HepG2 (cell line): ENCODE results near the gene UGT1A4. TPM values are rescaled to one million over a fixed set of nuclear protein-coding genes. Genes with fewer than 3 reads are reported as not detected.

Source experiments
- ATAC-seq: fragments of 200-7000 bp; cut with Tn5 transposase; 3 replicates; pipeline ENCODE4 v1.9.1; 2020; ENCODE audit warnings: mild to moderate bottlenecking, moderate library complexity
- BruUV-seq: library from RNA; stranded (reverse); fragments of 400-500 nt; replicated peaks from 2 replicates; lab custom pipeline; 2021; lab: Mats Ljungman, UMichigan
- CTCF ChIA-PET: fragments of 300-600 bp; formaldehyde crosslinking; extraction: SDS; loops from one replicate; lab custom pipeline; 2021; ENCODE audit warnings: low total read pairs, inconsistent platforms, low intra/inter-chr PET ratio; lab: Yijun Ruan, JAX
- POLR2A ChIA-PET: fragments of 350-600 bp; sonication (Branson Sonifier 250); formaldehyde crosslinking; loops from one replicate; lab custom pipeline; 2020; ENCODE audit warnings: antibody characterized with exemption, inconsistent platforms; lab: Yijun Ruan, JAX
- DNase-seq: peaks from one replicate; pipeline ENCODE4 v3.0.0-alpha.2; 2015; ENCODE audit warnings: low spot score
- FAIRE-seq: peaks from 3 replicates; lab custom pipeline; 2011; peaks lifted over from hg19 to GRCh38; lab: Jason Lieb, UNC
- H2AFZ ChIP-seq: one replicate; pipeline ENCODE4 v1.6.1; 2011; ENCODE audit warnings: low read length, inconsistent platforms
- H3K27ac ChIP-seq: fragments of 300-600 bp; 3 replicates; pipeline ENCODE4 v1.8.0; 2011; ENCODE audit warnings: mixed run types, mild to moderate bottlenecking, mixed read lengths, low read length, inconsistent platforms; ENCODE audit not compliant: insufficient read depth; ENCODE audit errors: extremely low read length
- H3K27me3 ChIP-seq, 2 experiments: fragments of 200-600 bp in 1 of 2; 2 replicates in 1 of 2; 3 replicates in 1 of 2; pipeline versions ENCODE4 v1.6.0 to v1.8.0; 2011; ENCODE audit warnings: low read length in 2 of 2, mild to moderate bottlenecking in 2 of 2, moderate library complexity in 2 of 2, inconsistent platforms in 1 of 2; ENCODE audit not compliant: insufficient read depth in 2 of 2, control insufficient read depth in 1 of 2
- H3K36me3 ChIP-seq, 2 experiments: fragments of 200-600 bp in 1 of 2; replicated peaks in 1 of 2; 2 replicates in 1 of 2; 3 replicates in 1 of 2; pipeline versions ENCODE4 v1.5.1 to v1.8.0; 2011; ENCODE audit warnings: low read length in 2 of 2, inconsistent platforms in 1 of 2; ENCODE audit not compliant: insufficient read depth in 2 of 2, control insufficient read depth in 1 of 2
- H3K4me1 ChIP-seq: 2 replicates; pipeline ENCODE4 v1.5.1; 2012; ENCODE audit warnings: low read length, inconsistent platforms; ENCODE audit not compliant: insufficient read depth
- H3K4me2 ChIP-seq: 2 replicates; pipeline ENCODE4 v1.6.0; 2011; ENCODE audit warnings: low read depth, low read length, inconsistent platforms
- H3K4me3 ChIP-seq, 3 experiments: fragments of 200-600 bp in 1 of 3; sonication (generic), shearing (Covaris generic) in 1 of 3; replicated peaks in 1 of 3; 2 replicates each; pipeline ENCODE4 v1.5.1; 2011 to 2016; ENCODE audit warnings: low read length in 3 of 3, inconsistent platforms in 2 of 3, low read depth in 2 of 3, mild to moderate bottlenecking in 2 of 3, control low read depth in 1 of 3, mixed read lengths in 1 of 3; ENCODE audit not compliant: insufficient read depth in 1 of 3
- H3K79me2 ChIP-seq: one replicate; pipeline ENCODE4 v1.6.1; 2011; ENCODE audit warnings: low read length, inconsistent platforms; ENCODE audit not compliant: insufficient read depth
- H3K9ac ChIP-seq: 2 replicates; pipeline ENCODE4 v1.6.0; 2011; ENCODE audit warnings: mild to moderate bottlenecking, low read depth, low read length, inconsistent platforms; ENCODE audit not compliant: insufficient read depth
- H3K9me3 ChIP-seq: 2 replicates; pipeline ENCODE4 v1.5.1; 2012; ENCODE audit warnings: mild to moderate bottlenecking, low read length
- H4K20me1 ChIP-seq: 2 replicates; pipeline ENCODE4 v1.6.0; 2011; ENCODE audit warnings: inconsistent platforms, mild to moderate bottlenecking, low read length, moderate library complexity; ENCODE audit not compliant: insufficient read depth
- DDIT3 ChIP-seq: sonication (generic); formaldehyde crosslinking; IDR thresholded peaks from 2 replicates; pipeline ENCODE4 v1.4.0; 2020; ENCODE audit warnings: mild to moderate bottlenecking, missing genetic modification reagents
- DNMT3B ChIP-seq: conservative IDR thresholded peaks from 2 replicates; pipeline ENCODE4 v1.6.1; 2016; ENCODE audit warnings: missing biosample characterization, control low read depth
- ELK4 ChIP-seq: sonication (generic); formaldehyde crosslinking; IDR thresholded peaks from 2 replicates; pipeline ENCODE4 v1.9.0; 2021; ENCODE audit warnings: missing genetic modification reagents, borderline replicate concordance
- KAT8 ChIP-seq: IDR thresholded peaks from 2 replicates; pipeline ENCODE4 v1.6.1; 2016; ENCODE audit warnings: missing genetic modification reagents, missing compliant biosample characterization
- KIAA2018 ChIP-seq: sonication (generic); formaldehyde crosslinking; IDR thresholded peaks from 2 replicates; pipeline ENCODE4 v1.5.0; 2020; ENCODE audit warnings: mild to moderate bottlenecking, missing genetic modification reagents, borderline replicate concordance
- MAFF ChIP-seq: IDR thresholded peaks from 2 replicates; pipeline ENCODE4 v1.6.1; 2011; ENCODE audit warnings: low read depth, low read length, improper control_type of control experiment
- PATZ1 ChIP-seq: sonication (generic); formaldehyde crosslinking; IDR thresholded peaks from 2 replicates; pipeline ENCODE4 v1.4.0; 2020; ENCODE audit warnings: missing genetic modification reagents
- PCBP1 ChIP-seq: fragments of 200-400 bp; formaldehyde crosslinking; IDR thresholded peaks from 2 replicates; pipeline ENCODE4 v1.6.1; 2017; ENCODE audit warnings: mild to moderate bottlenecking, low read depth, low read length, borderline replicate concordance
- SATB2 ChIP-seq: sonication (generic); formaldehyde crosslinking; IDR thresholded peaks from 2 replicates; pipeline ENCODE4 v1.5.0; 2020; ENCODE audit warnings: missing genetic modification reagents
- SRSF4 ChIP-seq: fragments of 200-400 bp; formaldehyde crosslinking; IDR thresholded peaks from one replicate; pipeline ENCODE4 v1.6.1; 2018; ENCODE audit warnings: mild to moderate bottlenecking, low read depth, low read length, moderate library complexity; ENCODE audit not compliant: poor library complexity, severe bottlenecking
- ZBTB1 ChIP-seq: sonication (generic); formaldehyde crosslinking; IDR thresholded peaks from 2 replicates; pipeline ENCODE4 v1.4.0; 2020; ENCODE audit warnings: missing genetic modification reagents, borderline replicate concordance
- ZNF282 ChIP-seq: fragments of 450-650 bp; IDR thresholded peaks from 2 replicates; pipeline ENCODE4 v1.6.1; 2018; ENCODE audit not compliant: partially characterized antibody
- ZNF33B ChIP-seq: sonication (generic); formaldehyde crosslinking; IDR thresholded peaks from 2 replicates; pipeline ENCODE4 v1.5.1; 2020; ENCODE audit warnings: mild to moderate bottlenecking, missing genetic modification reagents
- ZNF747 ChIP-seq: sonication (generic); formaldehyde crosslinking; IDR thresholded peaks from 2 replicates; pipeline ENCODE4 v1.8.1; 2023; ENCODE audit warnings: missing genetic modification reagents, mild to moderate bottlenecking, borderline replicate concordance
- WGBS: methylation state at CpG from one replicate; pipeline ENCODE4 v1.1.6; 2017; ENCODE audit warnings: low lambda C conversion rate; 5-methylcytosine and 5-hydroxymethylcytosine counted together
- in situ Hi-C: cut with HindIII; loops from 2 replicates; pipeline ENCODE4 v1.10.0; 2017; ENCODE audit warnings: low pct_unique_long_range_greater_than_20kb; ENCODE audit not compliant: extremely low pct_ligation_motif_present
- intact Hi-C: fragments of 100-400 bp; cut with micrococcal nuclease; formaldehyde crosslinking; loops from one replicate; pipeline ENCODE4 v1.10.0; 2022; ENCODE audit not compliant: unreplicated experiment
- polyA plus RNA-seq, 8 experiments: library from polyadenylated mRNA; depleted of rRNA in 3 of 8; stranded (reverse) in 7 of 8; unstranded in 1 of 8; fragments of >200 nt; fragmentation: Illumina TruSeq in 4 of 8; extraction: Trizol in 4 of 8; gene quantifications; 2 replicates each; pipeline versions ENCODE4 v1.2.1 to v1.2.3, GENCODE V29; 2011 to 2016; ENCODE audit warnings: low read depth in 4 of 8, missing spikeins in 1 of 8, mixed read lengths in 1 of 8; ENCODE audit not compliant: insufficient read depth in 1 of 8
- total RNA-seq, 5 experiments: library from RNA; depleted of rRNA; stranded (reverse); fragments of >200 nt; fragmentation: Illumina TruSeq; extraction: Trizol; gene quantifications; 2 replicates each; pipeline ENCODE4 v1.2.3, GENCODE V29; 2016; ENCODE audit warnings: low read depth in 1 of 5

The UGT1A4 gene
- total and polyA plus RNA-seq, 2 of the 13 experiments (the other 11 are each of a cell fraction or from before 2014, with no cell fraction given): not detected

GRCh38 chr2:233772583-233772982, 54.0 kb downstream of the UGT1A4 start:
- Histone ChIP-seq H3K4me3 (no peak overlapping the region), H3K9me3 (peaks cover 5% of the 10 kb centered on the region; the same call in 1 of the 2 replicates), H3K4me1 (no peaks in the 10 kb centered on the region), H3K4me2 (no peak overlapping the region), H3K79me2 (no peaks in the 10 kb centered on the region), H3K9ac (no peak overlapping the region), H3K27me3 (peaks cover 1 to 44% of the 10 kb centered on the region in 2 experiments; a peak in 4 of 5 replicates), H2AFZ (no peak overlapping the region), H4K20me1 (no peaks in the 10 kb centered on the region), H3K27ac (no peak overlapping the region), H3K36me3 (no peaks in the 10 kb centered on the region)
- FAIRE-seq (no peak), DNase-seq (no peak), ATAC-seq (no peak)
- no TSS peak for BruUV-seq
- in situ Hi-C loops (no loop called here), intact Hi-C loops (no loop called here)
- WGBS: 59% methylated on average over 5 of the region's 5 CpGs
- POLR2A ChIA-PET: no interaction called here
- CTCF ChIA-PET: no interaction called here
- TF ChIP-seq SATB2 (no peak), ELK4 (no peak), MAFF (no peak), ZBTB1 (CRISPR knock-in tag) (no peak), DNMT3B (CRISPR knock-in tag) (no peak), ZNF747 (CRISPR knock-in tag) (no peak), SRSF4 (no peak), KAT8 (CRISPR knock-in tag) (no peak), PCBP1 (no peak), PATZ1 (no peak), ZNF282 (no peak), ZNF33B (no peak), KIAA2018 (CRISPR knock-in tag) (no peak), DDIT3 (CRISPR knock-in tag) (no peak)
